ENCODE results near the gene CASD1.

- TF ChIP-seq CTCF (optimal IDR thresholded peaks at IDR 0.05 in 1 of 3, IDR thresholded peaks at IDR 0.05 in 1 of 3, conservative IDR thresholded peaks at IDR 0.05 in 1 of 3; ENCODE audit: extremely low read depth in 1 of 3, insufficient read depth in 2 of 3, low read length in 3 of 3) (no peak), EZH2 (IDR thresholded peaks at IDR 0.05; ENCODE audit: low read length) (no peak)
These were observed 3.9 kb downstream of the CASD1 start for GRCh38 chr7:94513565-94513860.

Data from keratinocyte (primary cell).